Tibial artery (tissue), 4 donors: Measurements from ENCODE around the gene XRCC2.
A peak's percentile ranks its signal among the peaks of the same experiment; 100 is the strongest.

ENCODE experiments used
- DNase-seq, 2 donors: peaks; one replicate each; pipeline ENCODE4 v3.0.0-alpha.2; 2019
- H3K27ac ChIP-seq, 2 donors: fragments of 200-600 bp; sonication (generic) in 1 of 2; 1 replicate in 1 of 2; 2 replicates in 1 of 2; pipeline ENCODE4 v1.5.1; 2018 to 2019; ENCODE audit warnings: mild to moderate bottlenecking in 1 of 2
- H3K27me3 ChIP-seq, 2 donors: fragments of 200-600 bp; sonication (generic) in 1 of 2; one replicate each; pipeline versions ENCODE4 v1.5.1 to v1.6.0; 2016 to 2019
- H3K36me3 ChIP-seq, 3 donors: fragments of 200-600 bp; sonication (generic) in 2 of 3; one replicate each; pipeline ENCODE4 v1.5.1; 2016 to 2019; ENCODE audit warnings: mild to moderate bottlenecking in 2 of 3
- H3K4me1 ChIP-seq, 4 donors: fragments of 200-600 bp; sonication (generic) in 2 of 4; 1 replicate in 3 of 4; 2 replicates in 1 of 4; pipeline ENCODE4 v1.5.1; 2016 to 2019
- H3K4me3 ChIP-seq, 2 donors: fragments of 200-600 bp; sonication (generic) in 1 of 2; 1 replicate in 1 of 2; 2 replicates in 1 of 2; pipeline ENCODE4 v1.5.1; 2018 to 2019; ENCODE audit warnings: mild to moderate bottlenecking in 2 of 2
- H3K9me3 ChIP-seq, 3 donors: fragments of 200-600 bp; sonication (generic) in 1 of 3; one replicate each; pipeline ENCODE4 v1.5.1; 2016 to 2019
- intact Hi-C: fragments of 100-400 bp; cut with DNase I; formaldehyde crosslinking; loops from one replicate; pipeline ENCODE4 v1.15.0; 2023; ENCODE audit warnings: low total_unique reads
- TF ChIP-seq, protein P1 (sequence below), 2 experiments: fragments of 200-600 bp in 1 of 2; fragments of 450-650 bp in 1 of 2; IDR thresholded peaks; one replicate each; pipeline ENCODE4 v1.5.1; 2017 to 2019; ENCODE audit warnings: antibody characterized with exemption in 2 of 2, mild to moderate bottlenecking in 1 of 2, moderate library complexity in 1 of 2

The XRCC2 gene

DNA sequence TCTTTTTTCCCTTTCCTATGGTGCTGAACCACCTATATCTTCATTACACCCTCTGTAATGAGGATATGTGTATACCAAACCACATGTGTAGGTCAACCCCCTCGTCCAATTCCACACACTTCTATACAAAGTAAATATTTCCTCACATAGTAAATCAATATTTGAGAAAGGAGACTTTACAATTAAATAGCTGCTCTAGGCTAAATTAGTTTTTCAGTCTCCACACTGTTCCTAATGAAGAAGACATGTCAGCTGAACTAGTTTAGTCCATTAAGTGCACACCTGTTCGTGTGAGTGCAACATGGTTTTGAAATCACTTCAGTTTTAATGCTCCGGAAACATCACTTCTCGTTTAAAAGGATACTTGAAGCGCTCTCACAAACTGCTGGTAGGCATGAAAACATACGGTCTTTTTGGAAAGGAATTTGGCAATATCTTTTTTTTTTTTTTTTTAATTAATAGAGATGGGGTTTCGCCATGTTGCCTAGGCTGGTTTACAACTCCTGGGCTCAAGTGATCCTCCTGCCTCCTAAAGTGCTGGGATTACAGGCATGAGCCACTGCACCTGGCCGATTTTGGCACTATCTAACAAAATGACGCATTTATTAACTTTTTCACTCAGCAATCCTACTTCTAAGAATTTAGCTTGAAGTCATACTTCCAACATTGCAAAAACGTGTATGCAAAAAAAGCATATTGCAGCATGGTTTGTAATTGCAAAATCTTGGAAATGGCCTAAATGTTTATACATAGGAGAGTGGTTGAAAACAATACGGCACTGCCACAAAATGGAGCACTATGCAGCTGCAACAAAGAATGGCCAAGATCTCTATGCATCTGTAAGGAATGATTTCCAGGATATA lies 2.1 kb upstream of the XRCC2 start:
- peaks cover 0 to 12% (median 9%) of the 10 kb centered on the region in 4 donors for H3K4me1 ChIP-seq
- H3K4me3 ChIP-seq: no peak overlapping the region
- no peaks in the 10 kb centered on the region for H3K9me3 ChIP-seq
- H3K27me3 ChIP-seq: no peaks in the 10 kb centered on the region
- TF ChIP-seq, protein P1, sequence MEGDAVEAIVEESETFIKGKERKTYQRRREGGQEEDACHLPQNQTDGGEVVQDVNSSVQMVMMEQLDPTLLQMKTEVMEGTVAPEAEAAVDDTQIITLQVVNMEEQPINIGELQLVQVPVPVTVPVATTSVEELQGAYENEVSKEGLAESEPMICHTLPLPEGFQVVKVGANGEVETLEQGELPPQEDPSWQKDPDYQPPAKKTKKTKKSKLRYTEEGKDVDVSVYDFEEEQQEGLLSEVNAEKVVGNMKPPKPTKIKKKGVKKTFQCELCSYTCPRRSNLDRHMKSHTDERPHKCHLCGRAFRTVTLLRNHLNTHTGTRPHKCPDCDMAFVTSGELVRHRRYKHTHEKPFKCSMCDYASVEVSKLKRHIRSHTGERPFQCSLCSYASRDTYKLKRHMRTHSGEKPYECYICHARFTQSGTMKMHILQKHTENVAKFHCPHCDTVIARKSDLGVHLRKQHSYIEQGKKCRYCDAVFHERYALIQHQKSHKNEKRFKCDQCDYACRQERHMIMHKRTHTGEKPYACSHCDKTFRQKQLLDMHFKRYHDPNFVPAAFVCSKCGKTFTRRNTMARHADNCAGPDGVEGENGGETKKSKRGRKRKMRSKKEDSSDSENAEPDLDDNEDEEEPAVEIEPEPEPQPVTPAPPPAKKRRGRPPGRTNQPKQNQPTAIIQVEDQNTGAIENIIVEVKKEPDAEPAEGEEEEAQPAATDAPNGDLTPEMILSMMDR (IDR thresholded peaks at IDR 0.05): no peak
- H3K36me3 ChIP-seq: no peaks in the 10 kb centered on the region
- no peak overlapping the region for H3K27ac ChIP-seq
- no peak for DNase-seq
- intact Hi-C loops: loop anchor here (2.0 to 5.0 kb wide), 2 partner anchors 81 to 216 kb away; partner anchors contain the start of gene ACTR3B

DNA sequence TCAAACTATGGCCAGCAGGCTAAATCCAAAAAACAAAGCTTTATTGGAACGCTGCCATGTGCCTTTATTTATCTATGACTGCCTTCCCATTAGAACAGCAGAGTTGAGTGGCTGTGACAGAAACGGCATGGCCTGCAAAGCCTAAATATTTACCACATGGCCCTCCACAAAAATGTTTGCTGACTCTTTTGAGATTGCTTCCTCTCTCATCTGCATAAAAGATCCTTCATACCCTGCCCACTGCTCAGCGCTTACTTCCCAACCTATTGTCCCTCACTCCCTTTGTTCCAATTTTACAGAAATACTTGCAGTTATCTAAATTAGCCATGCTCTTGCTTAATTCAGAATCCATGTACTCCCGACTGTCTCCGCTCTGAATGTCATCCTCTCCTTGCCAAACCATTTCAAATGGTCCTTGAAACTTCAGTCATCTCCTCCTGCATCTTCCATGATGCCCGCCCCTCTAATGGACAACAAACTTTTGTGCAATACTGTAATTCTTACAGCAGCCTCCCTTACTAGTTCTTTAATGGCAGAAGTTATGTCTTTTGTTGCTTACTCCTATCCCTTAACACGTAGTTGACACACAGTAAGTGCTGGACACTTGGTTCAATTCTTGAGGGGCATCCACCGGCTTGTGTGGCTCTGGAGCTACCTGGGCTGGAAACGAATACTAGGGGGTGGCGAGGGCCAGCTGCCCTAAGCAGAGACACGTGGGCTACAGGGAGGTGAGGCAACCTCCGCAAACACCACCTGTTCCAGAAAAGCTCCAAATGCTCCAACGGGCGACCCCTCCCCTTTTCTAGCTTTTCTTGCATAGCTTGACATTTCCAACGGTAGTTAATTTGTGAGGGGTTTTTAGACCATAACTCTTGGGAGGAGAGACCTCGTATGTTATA lies 832 bp downstream of the XRCC2 start:
- Histone ChIP-seq H3K27ac (no peak overlapping the region), H3K27me3 (no peaks in the 10 kb centered on the region), H3K36me3 (no peaks in the 10 kb centered on the region), H3K4me1 (peaks cover 0 to 12% (median 9%) of the 10 kb centered on the region in 4 donors), H3K4me3 (peak overlapping the region; percentile 49 to 67), H3K9me3 (no peaks in the 10 kb centered on the region)
- intact Hi-C loops: loop anchor here (5.0 kb wide), 1 partner anchor 213 kb away; no protein-coding TSS in a partner anchor
- no peak for DNase-seq
- TF ChIP-seq, protein P1 (IDR thresholded peaks at IDR 0.05): no peak

DNA sequence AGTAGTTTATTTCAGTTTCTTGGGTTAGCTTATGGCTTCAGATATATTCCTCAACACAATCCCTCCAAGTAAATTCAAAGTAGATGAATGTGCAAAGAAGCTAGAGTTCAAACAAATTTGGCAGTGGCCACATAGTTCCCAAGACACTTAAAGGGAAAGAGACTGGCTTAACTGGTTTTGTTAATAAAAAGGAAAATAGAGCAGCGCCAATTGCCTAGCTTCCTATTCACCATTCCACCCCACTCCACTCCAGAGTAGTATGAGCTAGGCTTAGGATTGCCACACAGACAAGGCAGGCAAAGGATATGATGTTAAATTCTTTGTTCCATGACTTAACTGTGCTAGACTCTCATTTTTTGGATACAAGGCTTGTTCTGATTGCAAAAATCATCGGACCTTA lies 2.0 kb downstream of the XRCC2 start:
- H3K36me3 ChIP-seq: no peaks in the 10 kb centered on the region
- intact Hi-C loops: no loop called here
- TF ChIP-seq, protein P1 (IDR thresholded peaks at IDR 0.05): no peak
- H3K27ac ChIP-seq: no peak overlapping the region
- peaks cover 0 to 12% (median 9%) of the 10 kb centered on the region in 4 donors for H3K4me1 ChIP-seq
- no peaks in the 10 kb centered on the region for H3K9me3 ChIP-seq
- H3K4me3 ChIP-seq: no peak overlapping the region
- no peak for DNase-seq
- no peaks in the 10 kb centered on the region for H3K27me3 ChIP-seq

DNA sequence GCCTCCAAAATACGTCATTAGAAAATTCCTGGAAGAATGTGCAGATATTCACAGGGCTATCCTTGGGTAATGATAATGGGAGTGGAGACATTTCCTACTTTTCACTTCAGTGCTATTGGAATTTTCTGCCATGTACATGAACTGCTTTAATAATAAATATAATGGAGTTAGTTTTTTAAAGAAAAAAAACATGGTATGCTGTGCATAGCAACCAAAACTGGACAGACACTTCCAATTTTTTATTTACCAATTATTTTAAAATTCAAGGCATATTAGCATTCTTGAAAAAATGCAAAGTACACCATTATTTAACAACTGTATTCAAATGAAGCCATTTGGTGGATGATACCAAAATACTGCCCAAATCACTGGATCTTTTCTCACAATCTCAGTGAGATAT lies 3.3 kb downstream of the XRCC2 start:
- DNase-seq: no peak
- TF ChIP-seq, protein P1 (IDR thresholded peaks at IDR 0.05): no peak
- H3K27me3 ChIP-seq: no peaks in the 10 kb centered on the region
- H3K36me3 ChIP-seq: no peaks in the 10 kb centered on the region
- intact Hi-C loops: no loop called here
- H3K4me3 ChIP-seq: no peak overlapping the region
- H3K27ac ChIP-seq: no peak overlapping the region
- peaks cover 0 to 12% (median 9%) of the 10 kb centered on the region in 4 donors for H3K4me1 ChIP-seq
- H3K9me3 ChIP-seq: no peaks in the 10 kb centered on the region

DNA sequence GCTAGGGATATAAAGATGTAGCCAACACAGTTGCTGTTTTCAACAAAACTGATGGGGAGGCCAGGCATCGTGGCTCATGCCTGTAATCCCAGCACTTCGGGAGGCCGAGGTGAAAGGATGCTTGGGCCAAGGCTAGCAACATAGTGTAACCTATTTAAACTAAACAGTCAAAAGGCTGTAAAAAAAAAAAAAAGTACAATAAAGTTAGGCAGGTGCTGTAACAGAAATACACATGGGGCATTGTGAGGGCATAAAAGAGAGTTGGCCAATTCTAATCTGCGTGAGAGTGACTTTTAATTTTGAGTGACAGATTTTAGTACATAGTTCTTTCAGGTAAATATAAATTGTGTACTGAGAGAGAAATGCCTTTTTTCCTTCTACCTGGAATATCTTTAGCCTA lies 6.2 kb downstream of the XRCC2 start:
- Histone ChIP-seq H3K4me1 (no peaks in the 10 kb centered on the region), H3K4me3 (no peak overlapping the region), H3K36me3 (no peaks in the 10 kb centered on the region), H3K27me3 (no peaks in the 10 kb centered on the region), H3K9me3 (no peaks in the 10 kb centered on the region), H3K27ac (no peak overlapping the region)
- TF ChIP-seq, protein P1 (IDR thresholded peaks at IDR 0.05): no peak
- intact Hi-C loops: no loop called here
- no peak for DNase-seq
